SK-N-SH treated with all-trans-retinoic acid at 6 μM for 48 hours (cell line): ENCODE data around the gene LYPD6B.

Experiments
- ATAC-seq: fragments of 200-7000 bp; cut with Tn5 transposase; 3 replicates; pipeline ENCODE4 v1.9.1; 2020; ENCODE audit warnings: mild to moderate bottlenecking, moderate library complexity
- ARNTL ChIP-seq: fragments of 450-650 bp; formaldehyde crosslinking; IDR thresholded peaks from 2 replicates; pipeline ENCODE4 v1.5.0; 2020; ENCODE audit warnings: low read depth, mild to moderate bottlenecking, moderate library complexity, borderline replicate concordance
- BACH2 ChIP-seq: fragments of 250-450 bp; sonication (Bioruptor Pico); IDR thresholded peaks from 2 replicates; pipeline ENCODE4 v1.9.0; 2021; ENCODE audit warnings: mild to moderate bottlenecking, borderline replicate concordance
- CSDC2 ChIP-seq: fragments of 250-450 bp; sonication (Bioruptor Pico); IDR thresholded peaks from 2 replicates; pipeline ENCODE4 v1.5.0; 2020; ENCODE audit warnings: mild to moderate bottlenecking, moderate library complexity
- ESRRG ChIP-seq: fragments of 250-450 bp; sonication (Bioruptor Pico); IDR thresholded peaks from 2 replicates; pipeline ENCODE4 v1.6.1; 2021; ENCODE audit warnings: mild to moderate bottlenecking
- GLIS3 ChIP-seq: fragments of 250-450 bp; sonication (Bioruptor Pico); IDR thresholded peaks from 2 replicates; pipeline ENCODE4 v1.5.0; 2020; ENCODE audit warnings: mild to moderate bottlenecking, moderate library complexity
- ISL1 ChIP-seq: fragments of 250-450 bp; sonication (Bioruptor Pico); IDR thresholded peaks from 2 replicates; pipeline ENCODE4 v2.1.2; 2022; ENCODE audit warnings: mild to moderate bottlenecking, moderate library complexity
- OSR1 ChIP-seq: fragments of 250-450 bp; sonication (Bioruptor Pico); IDR thresholded peaks from 2 replicates; pipeline ENCODE4 v1.8.0; 2022; ENCODE audit warnings: moderate library complexity, mild to moderate bottlenecking, inconsistent platforms
- RARB ChIP-seq: fragments of 250-450 bp; sonication (Bioruptor Pico); IDR thresholded peaks from 2 replicates; pipeline ENCODE4 v1.8.0; 2021; ENCODE audit warnings: mild to moderate bottlenecking, moderate library complexity
- SNAI2 ChIP-seq: fragments of 250-450 bp; sonication (Bioruptor Pico); IDR thresholded peaks from 2 replicates; pipeline ENCODE4 v1.5.0; 2020; ENCODE audit warnings: mild to moderate bottlenecking, moderate library complexity
- TCF4 ChIP-seq: fragments of 250-450 bp; sonication (Bioruptor Pico); IDR thresholded peaks from 2 replicates; pipeline ENCODE4 v1.8.0; 2021; ENCODE audit warnings: mild to moderate bottlenecking, moderate library complexity, borderline replicate concordance
- TOX ChIP-seq: fragments of 250-450 bp; sonication (Bioruptor Pico); IDR thresholded peaks from 2 replicates; pipeline ENCODE4 v1.8.0; 2021; ENCODE audit warnings: mild to moderate bottlenecking, moderate library complexity, borderline replicate concordance
- ZFP3 ChIP-seq: fragments of 250-450 bp; sonication (Bioruptor Pico); IDR thresholded peaks from 2 replicates; pipeline ENCODE4 v1.5.0; 2020; ENCODE audit warnings: mild to moderate bottlenecking, moderate library complexity
- ZFP30 ChIP-seq: fragments of 450-650 bp; formaldehyde crosslinking; IDR thresholded peaks from 2 replicates; pipeline ENCODE4 v1.5.0; 2022; ENCODE audit warnings: mild to moderate bottlenecking, moderate library complexity
- ZNF565 ChIP-seq: fragments of 450-650 bp; formaldehyde crosslinking; conservative IDR thresholded peaks from 2 replicates; pipeline ENCODE4 v1.5.0; 2020; ENCODE audit warnings: low read depth, mild to moderate bottlenecking, moderate library complexity
- ZNF70 ChIP-seq: fragments of 450-650 bp; formaldehyde crosslinking; IDR thresholded peaks from 2 replicates; pipeline ENCODE4 v1.5.0; 2020; ENCODE audit warnings: mild to moderate bottlenecking, moderate library complexity
- ZNF8 ChIP-seq: fragments of 450-650 bp; formaldehyde crosslinking; IDR thresholded peaks from 2 replicates; pipeline ENCODE4 v1.5.0; 2020; ENCODE audit warnings: mild to moderate bottlenecking, moderate library complexity
- TF ChIP-seq, protein P1 (sequence below): fragments of 250-450 bp; sonication (Bioruptor Pico); IDR thresholded peaks from 2 replicates; pipeline ENCODE4 v1.5.1; 2020; ENCODE audit warnings: low read depth, mild to moderate bottlenecking, moderate library complexity
- TF ChIP-seq, protein P2 (sequence below): fragments of 250-450 bp; sonication (Bioruptor Pico); IDR thresholded peaks from 2 replicates; pipeline ENCODE4 v1.5.0; 2020; ENCODE audit warnings: mild to moderate bottlenecking, moderate library complexity
- TF ChIP-seq, protein P3 (sequence below): fragments of 250-450 bp; sonication (Bioruptor Pico); IDR thresholded peaks from 2 replicates; pipeline ENCODE4 v1.8.0; 2021; ENCODE audit warnings: low read depth, mild to moderate bottlenecking, moderate library complexity, borderline replicate concordance
- TF ChIP-seq, protein P4 (sequence below): fragments of 250-450 bp; sonication (Bioruptor Pico); IDR thresholded peaks from 2 replicates; pipeline ENCODE4 v1.5.1; 2021; ENCODE audit warnings: mild to moderate bottlenecking, moderate library complexity
- TF ChIP-seq, protein P5 (sequence below): fragments of 250-450 bp; sonication (Bioruptor Pico); IDR thresholded peaks from 2 replicates; pipeline ENCODE4 v1.8.0; 2020; ENCODE audit warnings: mild to moderate bottlenecking, moderate library complexity, borderline replicate concordance

The LYPD6B gene

DNA sequence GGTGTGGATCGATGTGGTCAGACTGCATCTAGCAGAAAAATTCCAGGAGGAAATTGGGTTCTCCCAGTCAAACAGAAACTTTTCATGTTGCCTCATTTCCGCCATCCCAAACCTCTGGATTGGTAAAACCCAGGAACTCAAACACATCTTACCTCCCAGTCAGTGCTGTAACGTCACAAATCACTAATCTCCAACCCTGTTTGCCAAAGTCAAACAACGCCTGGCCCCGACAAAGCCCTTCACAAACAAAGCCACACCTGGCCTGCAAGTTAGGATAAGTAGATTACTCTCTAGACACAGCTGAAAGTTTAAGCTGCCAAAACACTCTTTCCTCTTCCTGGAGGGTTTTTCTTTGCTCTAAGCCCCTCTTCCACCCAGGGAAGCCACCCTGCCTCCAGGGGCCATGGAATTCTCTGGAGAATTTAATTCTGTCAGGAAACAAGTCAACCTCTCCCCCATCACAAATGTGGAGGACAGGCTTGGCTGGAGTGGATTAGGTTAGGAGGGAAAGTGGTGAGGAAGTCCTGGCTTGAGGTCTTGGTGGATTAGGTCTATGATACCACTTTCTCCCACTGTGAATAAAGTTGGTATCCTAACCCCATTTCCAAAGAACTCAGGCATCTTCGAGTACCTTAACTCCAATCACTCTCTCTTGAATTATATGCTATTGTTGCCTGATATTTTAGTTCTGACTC lies 86.7 kb downstream of the LYPD6B start:
- ATAC-seq: no peak
- TF ChIP-seq, protein P1, sequence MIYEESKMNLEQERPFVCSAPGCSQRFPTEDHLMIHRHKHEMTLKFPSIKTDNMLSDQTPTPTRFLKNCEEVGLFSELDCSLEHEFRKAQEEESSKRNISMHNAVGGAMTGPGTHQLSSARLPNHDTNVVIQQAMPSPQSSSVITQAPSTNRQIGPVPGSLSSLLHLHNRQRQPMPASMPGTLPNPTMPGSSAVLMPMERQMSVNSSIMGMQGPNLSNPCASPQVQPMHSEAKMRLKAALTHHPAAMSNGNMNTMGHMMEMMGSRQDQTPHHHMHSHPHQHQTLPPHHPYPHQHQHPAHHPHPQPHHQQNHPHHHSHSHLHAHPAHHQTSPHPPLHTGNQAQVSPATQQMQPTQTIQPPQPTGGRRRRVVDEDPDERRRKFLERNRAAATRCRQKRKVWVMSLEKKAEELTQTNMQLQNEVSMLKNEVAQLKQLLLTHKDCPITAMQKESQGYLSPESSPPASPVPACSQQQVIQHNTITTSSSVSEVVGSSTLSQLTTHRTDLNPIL: no peak
- TF ChIP-seq ZNF565 (no peak), ESRRG (CRISPR knock-in tag) (no peak), ZFP30 (CRISPR knock-in tag) (no peak), ZNF8 (CRISPR knock-in tag) (no peak), ZNF70 (no peak), ARNTL (CRISPR knock-in tag) (no peak), ISL1 (CRISPR knock-in tag) (no peak), TOX (CRISPR knock-in tag) (no peak), RARB (CRISPR knock-in tag) (no peak), OSR1 (CRISPR knock-in tag) (no peak), GLIS3 (CRISPR knock-in tag) (no peak), TCF4 (no peak), CSDC2 (CRISPR knock-in tag) (no peak), BACH2 (CRISPR knock-in tag) (no peak), SNAI2 (CRISPR knock-in tag) (no peak)
- TF ChIP-seq, protein P2, sequence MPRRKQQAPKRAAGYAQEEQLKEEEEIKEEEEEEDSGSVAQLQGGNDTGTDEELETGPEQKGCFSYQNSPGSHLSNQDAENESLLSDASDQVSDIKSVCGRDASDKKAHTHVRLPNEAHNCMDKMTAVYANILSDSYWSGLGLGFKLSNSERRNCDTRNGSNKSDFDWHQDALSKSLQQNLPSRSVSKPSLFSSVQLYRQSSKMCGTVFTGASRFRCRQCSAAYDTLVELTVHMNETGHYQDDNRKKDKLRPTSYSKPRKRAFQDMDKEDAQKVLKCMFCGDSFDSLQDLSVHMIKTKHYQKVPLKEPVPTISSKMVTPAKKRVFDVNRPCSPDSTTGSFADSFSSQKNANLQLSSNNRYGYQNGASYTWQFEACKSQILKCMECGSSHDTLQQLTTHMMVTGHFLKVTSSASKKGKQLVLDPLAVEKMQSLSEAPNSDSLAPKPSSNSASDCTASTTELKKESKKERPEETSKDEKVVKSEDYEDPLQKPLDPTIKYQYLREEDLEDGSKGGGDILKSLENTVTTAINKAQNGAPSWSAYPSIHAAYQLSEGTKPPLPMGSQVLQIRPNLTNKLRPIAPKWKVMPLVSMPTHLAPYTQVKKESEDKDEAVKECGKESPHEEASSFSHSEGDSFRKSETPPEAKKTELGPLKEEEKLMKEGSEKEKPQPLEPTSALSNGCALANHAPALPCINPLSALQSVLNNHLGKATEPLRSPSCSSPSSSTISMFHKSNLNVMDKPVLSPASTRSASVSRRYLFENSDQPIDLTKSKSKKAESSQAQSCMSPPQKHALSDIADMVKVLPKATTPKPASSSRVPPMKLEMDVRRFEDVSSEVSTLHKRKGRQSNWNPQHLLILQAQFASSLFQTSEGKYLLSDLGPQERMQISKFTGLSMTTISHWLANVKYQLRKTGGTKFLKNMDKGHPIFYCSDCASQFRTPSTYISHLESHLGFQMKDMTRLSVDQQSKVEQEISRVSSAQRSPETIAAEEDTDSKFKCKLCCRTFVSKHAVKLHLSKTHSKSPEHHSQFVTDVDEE (CRISPR knock-in tag): no peak
- TF ChIP-seq, protein P3, sequence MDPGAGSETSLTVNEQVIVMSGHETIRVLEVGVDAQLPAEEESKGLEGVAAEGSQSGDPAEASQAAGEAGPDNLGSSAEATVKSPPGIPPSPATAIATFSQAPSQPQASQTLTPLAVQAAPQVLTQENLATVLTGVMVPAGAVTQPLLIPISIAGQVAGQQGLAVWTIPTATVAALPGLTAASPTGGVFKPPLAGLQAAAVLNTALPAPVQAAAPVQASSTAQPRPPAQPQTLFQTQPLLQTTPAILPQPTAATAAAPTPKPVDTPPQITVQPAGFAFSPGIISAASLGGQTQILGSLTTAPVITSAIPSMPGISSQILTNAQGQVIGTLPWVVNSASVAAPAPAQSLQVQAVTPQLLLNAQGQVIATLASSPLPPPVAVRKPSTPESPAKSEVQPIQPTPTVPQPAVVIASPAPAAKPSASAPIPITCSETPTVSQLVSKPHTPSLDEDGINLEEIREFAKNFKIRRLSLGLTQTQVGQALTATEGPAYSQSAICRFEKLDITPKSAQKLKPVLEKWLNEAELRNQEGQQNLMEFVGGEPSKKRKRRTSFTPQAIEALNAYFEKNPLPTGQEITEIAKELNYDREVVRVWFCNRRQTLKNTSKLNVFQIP (CRISPR knock-in tag): no peak
- TF ChIP-seq, protein P4, sequence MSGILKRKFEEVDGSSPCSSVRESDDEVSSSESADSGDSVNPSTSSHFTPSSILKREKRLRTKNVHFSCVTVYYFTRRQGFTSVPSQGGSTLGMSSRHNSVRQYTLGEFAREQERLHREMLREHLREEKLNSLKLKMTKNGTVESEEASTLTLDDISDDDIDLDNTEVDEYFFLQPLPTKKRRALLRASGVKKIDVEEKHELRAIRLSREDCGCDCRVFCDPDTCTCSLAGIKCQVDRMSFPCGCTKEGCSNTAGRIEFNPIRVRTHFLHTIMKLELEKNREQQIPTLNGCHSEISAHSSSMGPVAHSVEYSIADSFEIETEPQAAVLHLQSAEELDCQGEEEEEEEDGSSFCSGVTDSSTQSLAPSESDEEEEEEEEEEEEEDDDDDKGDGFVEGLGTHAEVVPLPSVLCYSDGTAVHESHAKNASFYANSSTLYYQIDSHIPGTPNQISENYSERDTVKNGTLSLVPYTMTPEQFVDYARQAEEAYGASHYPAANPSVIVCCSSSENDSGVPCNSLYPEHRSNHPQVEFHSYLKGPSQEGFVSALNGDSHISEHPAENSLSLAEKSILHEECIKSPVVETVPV (CRISPR knock-in tag): no peak
- TF ChIP-seq, protein P5, sequence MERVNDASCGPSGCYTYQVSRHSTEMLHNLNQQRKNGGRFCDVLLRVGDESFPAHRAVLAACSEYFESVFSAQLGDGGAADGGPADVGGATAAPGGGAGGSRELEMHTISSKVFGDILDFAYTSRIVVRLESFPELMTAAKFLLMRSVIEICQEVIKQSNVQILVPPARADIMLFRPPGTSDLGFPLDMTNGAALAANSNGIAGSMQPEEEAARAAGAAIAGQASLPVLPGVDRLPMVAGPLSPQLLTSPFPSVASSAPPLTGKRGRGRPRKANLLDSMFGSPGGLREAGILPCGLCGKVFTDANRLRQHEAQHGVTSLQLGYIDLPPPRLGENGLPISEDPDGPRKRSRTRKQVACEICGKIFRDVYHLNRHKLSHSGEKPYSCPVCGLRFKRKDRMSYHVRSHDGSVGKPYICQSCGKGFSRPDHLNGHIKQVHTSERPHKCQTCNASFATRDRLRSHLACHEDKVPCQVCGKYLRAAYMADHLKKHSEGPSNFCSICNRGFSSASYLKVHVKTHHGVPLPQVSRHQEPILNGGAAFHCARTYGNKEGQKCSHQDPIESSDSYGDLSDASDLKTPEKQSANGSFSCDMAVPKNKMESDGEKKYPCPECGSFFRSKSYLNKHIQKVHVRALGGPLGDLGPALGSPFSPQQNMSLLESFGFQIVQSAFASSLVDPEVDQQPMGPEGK (CRISPR knock-in tag): no peak

DNA sequence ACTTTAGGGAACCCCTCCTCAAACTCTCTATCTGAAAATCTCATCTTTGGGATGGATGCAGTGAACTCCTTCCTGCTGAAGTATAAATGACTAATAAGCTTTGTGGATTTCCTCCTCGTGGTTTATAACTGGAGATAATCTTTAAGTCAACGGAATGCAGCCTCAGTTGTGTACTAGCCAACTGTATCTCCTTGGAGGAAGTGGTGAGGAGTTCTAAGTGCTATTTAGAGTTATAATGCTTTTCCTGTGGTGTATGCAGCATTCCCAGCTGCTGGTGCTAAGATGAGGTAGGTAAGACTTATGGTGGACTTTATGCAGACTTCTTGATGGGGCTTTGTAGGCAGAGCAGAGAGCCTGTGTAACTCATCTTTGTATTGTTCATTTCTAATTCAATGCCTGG lies 90.9 kb downstream of the LYPD6B start:
- no peak for TF ChIP-seq ESRRG (CRISPR knock-in tag)
- TF ChIP-seq BACH2 (CRISPR knock-in tag): no peak
- no peak for TF ChIP-seq ZNF8 (CRISPR knock-in tag)
- TF ChIP-seq CSDC2 (CRISPR knock-in tag): no peak
- no peak for TF ChIP-seq ZFP3 (CRISPR knock-in tag)
- TF ChIP-seq ISL1 (CRISPR knock-in tag): no peak
- TF ChIP-seq ARNTL (CRISPR knock-in tag): no peak
- TF ChIP-seq GLIS3 (CRISPR knock-in tag): no peak
- TF ChIP-seq TCF4: no peak
- no peak; the same call in 2 of the 3 replicates for ATAC-seq

DNA sequence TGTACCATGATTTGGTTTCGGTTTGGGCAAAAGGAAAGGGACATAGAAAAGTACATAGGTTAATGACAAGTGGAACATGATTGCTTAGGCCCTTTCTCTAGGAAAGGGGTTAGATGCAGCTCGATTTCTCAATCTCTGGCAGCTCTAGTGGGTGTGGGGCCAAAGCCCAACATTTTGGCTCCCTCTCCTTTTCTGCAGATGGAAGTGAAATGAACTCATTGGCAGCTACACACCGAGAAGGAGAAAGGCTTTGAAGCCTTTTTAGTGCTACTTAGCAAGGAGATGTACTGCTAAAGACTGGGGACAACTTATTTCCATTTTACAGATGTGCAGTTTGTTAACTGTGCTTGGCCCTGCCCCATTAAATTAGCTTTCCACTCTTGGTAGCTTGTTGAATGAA lies 93.8 kb downstream of the LYPD6B start:
- no peak for ATAC-seq
- TF ChIP-seq SNAI2 (CRISPR knock-in tag) (no peak), ESRRG (CRISPR knock-in tag) (no peak), ZNF565 (no peak), ZFP30 (CRISPR knock-in tag) (no peak), GLIS3 (CRISPR knock-in tag) (no peak), ISL1 (CRISPR knock-in tag) (no peak), ZFP3 (CRISPR knock-in tag) (no peak), CSDC2 (CRISPR knock-in tag) (no peak)
- TF ChIP-seq, protein P3 (CRISPR knock-in tag): no peak
- TF ChIP-seq, protein P5 (CRISPR knock-in tag): no peak
